ENCODE measurements around the gene ERFL.
"Not testable (repeated sequence)": the region's sequence is repeated elsewhere in the genome, so short reads cannot be mapped to it uniquely, and the experiment has no call there.

ERFL gene

DNA sequence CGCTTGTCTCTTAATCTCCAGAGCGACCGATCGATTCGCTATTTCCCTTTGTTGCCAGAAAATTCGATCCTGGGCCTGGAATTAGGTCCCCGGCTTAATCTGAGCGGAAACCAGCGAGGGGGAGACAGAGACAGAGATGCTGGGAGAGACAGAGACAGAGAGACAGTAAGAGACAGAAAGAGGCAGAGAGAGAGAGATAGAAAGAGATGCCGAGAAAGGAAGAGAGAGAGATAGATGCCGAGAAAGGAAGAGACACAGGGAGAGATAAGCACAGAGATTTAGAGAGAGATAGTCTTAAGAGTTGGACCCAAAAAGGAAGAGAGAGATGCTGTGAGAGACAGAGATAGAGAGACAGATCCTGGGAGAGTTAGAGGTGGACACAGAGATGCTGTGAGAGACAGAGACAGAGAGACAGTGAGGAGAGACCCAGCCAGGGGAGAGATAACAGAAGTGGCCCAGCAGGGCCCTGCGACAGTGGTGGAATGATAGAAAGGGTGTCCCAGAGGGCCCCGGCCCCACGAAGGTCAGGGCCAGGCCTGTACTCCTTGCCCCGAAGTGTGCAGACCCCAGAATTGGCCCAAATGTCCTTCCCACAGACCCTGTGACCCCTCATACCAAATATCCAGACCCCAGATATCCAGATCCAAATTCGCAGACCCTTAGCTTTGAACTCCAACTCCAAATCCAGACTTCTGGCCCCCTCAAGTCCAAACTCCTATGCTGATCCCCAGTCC lies 1.3 kb downstream of the ERFL start:
- DNase-seq = no peak

DNA sequence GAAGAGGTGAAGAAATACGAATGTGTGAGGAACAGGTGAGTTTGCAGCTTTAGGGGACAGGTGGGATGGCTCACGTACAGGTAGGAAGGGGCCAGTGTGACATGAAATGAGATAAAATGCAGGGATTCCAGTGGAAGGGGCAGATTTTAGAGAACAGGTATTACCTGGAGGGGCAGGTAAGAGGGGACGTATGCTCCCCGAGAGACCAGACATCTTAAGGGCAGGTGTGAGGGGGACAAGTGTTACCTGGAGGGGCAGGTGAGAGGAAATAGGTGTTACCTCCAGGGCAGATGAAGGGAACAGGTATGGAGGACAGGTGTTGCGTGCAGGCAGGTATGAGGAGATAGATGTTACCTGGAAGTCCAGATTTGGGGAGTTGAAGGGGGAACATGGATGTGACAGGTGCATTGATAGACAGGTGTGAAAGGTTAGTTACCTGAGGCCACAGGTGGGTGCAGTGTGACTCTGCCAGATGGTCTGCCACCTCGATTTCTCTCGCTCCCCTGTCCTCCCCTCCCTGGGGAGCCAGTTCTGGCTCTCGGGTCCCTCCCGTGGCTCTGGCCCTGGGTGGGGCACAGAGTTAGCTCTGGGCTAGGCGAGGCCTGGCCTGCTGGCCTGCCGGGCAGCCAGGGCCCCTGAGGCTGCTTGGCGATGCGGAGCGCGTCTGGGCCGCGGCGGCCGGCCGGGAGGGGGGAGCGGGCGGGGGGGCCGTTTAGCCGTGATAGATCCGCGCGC lies 2.1 kb downstream of the ERFL start:
- no peak for DNase-seq

DNA sequence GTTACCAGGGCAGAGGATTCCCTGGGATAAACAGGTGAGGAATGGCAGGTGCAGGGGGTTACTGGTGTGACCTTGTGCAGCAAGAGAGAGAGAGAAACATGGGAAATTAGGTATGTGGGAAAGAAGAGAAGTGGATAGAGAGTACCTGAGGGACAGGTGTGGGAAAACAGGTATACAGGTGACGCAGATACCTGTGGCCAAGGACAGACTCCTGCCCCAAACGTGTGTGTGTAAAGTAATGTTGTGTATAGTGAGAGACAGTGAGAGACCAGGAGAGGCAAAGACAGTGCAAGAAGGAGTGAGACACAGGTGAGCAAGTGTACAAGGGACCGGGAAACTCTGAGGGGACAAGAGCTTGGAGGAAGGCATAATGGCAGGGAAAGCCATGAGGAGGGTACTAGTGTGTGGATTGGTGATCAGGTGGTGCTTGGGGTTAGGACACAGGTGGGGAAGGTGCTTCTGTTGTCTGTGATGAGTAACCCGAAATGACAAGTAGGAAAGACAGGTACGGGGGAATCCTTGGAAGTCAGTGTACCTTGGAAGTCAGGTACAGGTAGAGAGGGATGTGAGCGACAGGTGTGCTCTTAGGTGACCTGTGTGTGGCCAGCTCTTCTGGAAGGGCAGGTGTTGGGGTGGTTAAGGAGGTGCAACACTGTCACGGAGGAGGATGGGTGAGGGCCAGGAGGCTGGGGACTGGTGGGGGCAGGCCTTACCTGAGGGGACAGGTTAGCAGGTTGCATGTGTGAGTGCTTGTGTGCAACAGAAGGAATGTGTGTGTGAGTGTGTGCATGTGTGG lies 2.8 kb downstream of the ERFL start:
- no peak for DNase-seq

GRCh38 chr19:41924151-41925145 lies 3.8 kb downstream of the ERFL start:
- no peak for DNase-seq

DNA sequence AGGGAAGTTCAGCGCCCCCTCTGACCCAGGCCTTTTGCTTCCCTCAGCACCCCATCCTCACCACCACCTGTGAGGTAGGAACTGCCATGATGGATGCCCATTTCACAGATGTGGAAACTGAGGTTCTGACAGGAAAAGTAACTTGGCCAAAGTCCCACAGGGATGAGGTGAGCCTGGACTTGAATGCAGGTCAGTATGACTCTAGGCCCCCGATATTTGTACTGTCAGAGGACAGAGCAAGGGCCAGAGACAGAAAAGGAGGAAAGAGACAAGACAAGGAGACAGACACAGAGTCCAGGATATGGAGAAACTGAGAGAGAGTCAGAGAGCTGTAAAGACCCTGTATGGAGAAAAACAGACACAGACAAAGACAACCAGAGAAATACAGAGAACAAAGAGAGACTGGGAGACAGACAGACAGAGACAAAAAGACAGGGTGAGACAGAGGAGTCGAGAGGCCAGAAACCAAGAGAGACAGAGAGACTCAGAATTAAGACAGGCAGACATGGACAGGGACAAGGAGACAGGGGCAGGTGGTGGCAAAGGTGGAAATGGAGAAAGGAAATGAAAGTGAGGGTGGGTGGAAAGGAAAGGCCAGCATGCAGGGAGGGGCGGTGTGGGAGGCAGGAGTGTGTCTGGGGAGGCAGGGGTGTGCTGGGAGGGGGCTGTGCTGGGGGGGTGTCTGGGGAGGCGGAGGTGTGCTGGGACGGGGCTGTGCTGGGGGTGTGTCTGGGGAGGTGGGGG lies 5.0 kb downstream of the ERFL start:
- DNase-seq = no peak

- DNase-seq = no peak
Observed at GRCh38 chr19:41922585-41922984, 5.7 kb downstream of the ERFL start.

DNA sequence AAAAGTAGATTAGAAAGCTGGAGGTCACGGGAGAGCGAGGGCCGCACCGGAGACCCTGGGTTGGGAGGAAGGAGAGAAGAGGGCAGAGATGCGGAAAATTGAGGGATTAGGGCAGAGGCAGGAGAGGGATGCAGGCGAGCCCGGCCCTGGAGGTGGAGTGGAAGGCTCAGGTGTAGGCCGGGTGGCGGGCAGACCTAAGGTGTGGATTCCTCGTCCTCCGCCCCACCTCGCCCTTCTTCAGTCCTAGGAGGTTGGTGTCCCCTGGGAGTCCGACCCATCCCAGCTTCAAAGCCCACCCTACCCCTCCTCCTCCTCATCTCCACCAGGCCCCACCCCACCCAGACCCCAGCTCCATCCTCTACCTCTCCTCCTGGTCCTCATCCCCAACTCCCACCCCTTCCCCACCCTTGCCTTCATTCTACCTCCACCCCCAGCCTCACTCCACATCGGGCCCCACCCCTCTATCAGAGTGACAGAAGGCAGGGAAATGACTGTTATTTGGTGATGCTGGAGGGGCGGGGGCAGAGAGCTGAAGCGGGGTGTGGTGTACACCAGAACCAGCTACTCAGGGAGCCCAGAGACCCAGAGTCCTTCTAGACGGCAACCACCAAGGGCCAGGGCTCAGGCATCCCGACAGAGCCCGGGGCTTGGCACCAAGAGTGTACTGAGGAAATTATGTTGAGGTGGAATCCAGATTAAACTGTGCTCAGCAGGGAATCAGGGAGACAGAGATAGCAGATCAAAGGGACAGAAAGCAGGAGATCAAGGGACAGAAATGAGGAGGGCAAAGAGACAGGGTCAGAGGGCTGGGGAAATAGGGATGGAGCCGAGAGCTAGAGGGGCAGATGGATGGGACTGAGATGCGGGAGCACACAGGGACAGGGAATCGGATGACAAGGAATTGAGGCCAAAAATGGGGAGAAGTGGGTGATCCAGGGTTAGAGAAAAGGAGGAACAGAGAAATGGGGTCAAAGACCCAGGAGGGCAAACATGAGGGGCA lies 6.4 kb downstream of the ERFL start:
- no peak for DNase-seq

DNA sequence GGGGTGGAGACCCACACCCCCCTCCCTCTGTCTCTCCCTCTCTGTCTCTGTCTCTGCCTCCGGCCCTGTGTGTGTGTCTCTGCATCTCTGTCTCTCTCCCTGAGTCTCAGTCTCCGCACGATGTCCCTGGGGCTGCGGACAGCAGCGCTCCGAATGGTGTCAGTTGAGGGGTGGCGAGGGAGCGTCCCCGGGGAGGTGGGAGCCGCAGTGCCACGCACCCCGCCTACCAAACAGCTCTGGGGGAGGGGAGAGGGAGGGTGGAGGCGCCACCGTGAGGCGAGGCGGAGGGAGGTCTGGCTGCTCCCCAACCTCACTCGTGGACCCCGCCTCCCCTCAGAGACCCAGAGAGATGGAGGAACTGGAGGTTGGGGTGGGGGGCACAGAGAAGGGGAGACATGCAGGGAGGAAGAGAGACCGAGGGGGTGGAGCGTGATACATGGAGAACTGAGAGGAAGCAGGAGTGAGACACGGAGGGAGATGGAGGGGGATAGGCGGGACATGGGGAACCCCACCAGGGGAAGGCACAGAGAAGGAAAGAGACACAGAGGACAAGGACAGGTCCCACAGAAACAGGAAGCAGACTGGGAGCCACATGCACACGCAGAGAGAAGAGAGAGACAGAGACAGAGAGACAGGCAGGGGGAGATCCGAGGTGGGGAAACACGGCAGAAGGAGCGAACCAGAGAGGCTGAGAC lies 7.2 kb downstream of the ERFL start:
- DNase-seq = no peak

DNA sequence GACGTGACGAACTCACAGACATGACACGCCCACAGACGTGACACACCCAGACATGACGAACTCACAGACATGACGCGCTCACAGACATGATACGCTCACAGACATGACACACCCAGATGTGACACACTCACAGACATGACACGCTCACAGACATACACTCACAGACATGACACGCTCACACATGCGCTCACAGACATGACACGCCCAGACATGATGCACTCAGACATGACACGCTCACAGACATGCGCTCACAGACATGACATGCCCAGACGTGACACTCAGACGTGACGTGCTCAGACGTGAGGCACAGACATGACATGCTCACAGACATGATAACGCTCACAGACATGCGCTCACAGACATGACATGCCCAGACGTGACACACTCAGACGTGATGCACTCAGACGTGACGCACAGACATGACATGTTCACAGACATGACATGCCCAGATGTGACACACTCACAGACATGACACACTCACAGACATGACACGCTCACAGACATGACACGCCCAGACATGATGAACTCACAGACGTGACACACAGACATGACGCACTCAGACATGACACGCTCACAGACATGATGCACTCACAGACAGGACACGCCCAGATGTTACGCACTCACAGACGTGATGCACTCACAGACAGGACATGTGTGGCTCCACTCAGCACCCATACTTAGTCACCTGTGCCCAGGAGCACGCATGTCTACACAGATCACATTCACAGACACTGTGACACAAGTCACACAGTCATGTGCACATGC lies 8.1 kb downstream of the ERFL start:
- no peak for DNase-seq

- DNase-seq = no peak
Observed at GRCh38 chr19:41918653-41919244, 9.5 kb downstream of the ERFL start.

DNA sequence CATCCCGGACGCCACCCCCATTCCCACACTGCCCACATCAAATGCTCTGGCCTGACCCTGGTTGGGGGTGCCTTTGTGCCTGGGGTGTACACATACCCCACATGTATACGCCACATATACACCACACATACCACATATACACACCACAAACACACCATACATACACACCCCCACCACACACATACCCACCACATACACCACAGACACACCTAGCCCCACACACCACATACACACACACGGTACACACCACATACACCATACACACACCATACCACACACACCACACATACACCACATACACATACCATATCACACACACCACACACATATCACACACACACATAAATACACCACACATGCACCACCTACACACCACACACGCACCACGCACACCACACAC lies 10.2 kb downstream of the ERFL start:
- no peak for DNase-seq

DNA sequence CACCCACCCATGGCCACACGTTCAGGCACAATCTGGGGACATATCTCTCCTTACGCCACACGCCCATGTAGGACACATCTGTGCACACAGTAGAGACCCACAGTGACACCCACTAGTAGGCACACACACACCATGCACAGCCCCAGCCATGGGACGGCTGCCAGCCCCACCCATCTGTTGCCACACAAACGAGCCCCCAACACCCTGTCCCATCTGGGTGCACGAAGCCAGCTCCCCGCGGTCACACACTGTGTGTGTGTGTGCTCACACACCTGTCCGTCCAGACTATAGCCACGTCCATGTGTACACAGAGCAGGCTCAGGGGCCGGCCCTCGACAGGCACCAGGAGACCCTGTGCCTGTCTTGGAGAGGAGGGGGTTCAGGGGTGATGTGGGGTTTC lies 10.6 kb downstream of the ERFL start:
- no peak for DNase-seq

GRCh38 chr19:41915776-41916414 lies 12.4 kb downstream of the ERFL start:
- DNase-seq = no peak

GRCh38 chr19:41915021-41915775 lies 13.1 kb downstream of the ERFL start:
- no peak for DNase-seq

GRCh38 chr19:41914424-41914834 lies 13.8 kb downstream of the ERFL start:
- not testable (repeated sequence) for DNase-seq

DNA sequence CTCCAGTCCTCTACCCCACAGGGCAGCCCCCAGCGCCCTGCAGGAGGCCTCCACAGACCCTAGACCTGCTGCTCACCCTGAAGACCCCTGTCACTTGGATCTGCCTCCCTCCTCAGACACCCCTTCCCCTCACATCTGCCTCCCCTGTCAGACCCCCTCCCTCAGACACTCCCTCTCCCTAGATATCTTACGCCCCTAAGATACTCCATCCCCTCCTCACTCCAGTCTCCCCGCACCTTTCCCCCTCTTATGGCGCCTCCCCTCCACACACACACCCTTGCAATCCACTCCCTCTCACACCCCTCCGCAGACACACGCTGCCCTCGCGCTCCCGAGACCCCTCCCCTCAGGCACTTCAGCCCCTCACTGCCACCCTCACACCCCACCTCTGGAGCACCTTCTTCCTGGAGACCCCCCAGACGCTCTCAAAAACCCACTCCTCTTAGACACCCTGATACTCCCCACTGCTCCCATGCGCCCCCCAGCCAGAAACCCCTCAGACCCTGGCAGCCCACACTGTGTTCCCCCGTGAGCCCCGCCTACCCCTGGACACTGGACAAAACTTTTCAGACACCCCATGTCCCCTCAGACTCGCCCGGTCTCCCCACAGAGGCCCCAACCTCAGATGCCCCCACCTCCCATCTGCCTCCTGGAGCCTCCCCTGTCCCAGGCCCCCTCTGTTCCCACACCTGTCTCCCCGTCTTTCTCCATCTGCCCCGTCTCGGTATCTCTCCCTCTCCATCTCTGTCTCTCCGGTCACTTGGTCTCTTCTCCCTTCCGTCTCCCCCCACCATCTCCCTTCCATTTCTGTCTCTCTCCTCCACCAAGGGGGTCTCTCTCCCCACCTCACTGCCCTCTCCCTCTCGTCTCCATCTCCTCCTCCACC lies 14.5 kb downstream of the ERFL start:
- DNase-seq = no peak

Measured in NCI-H446 (cell line).